Type B pancreatic cell (in vitro differentiated cells): ENCODE results near the gene RC3H2. TPM values are rescaled to one million over a fixed set of nuclear protein-coding genes. Genes with fewer than 3 reads are reported as not detected.
"Not testable (repeated sequence)": the region's sequence is repeated elsewhere in the genome, so short reads cannot be mapped to it uniquely, and the experiment has no call there.

Experiments used
- DNase-seq: peaks from one replicate; pipeline ENCODE4 v3.0.0; 2021; ENCODE audit warnings: mixed read lengths; ENCODE audit not compliant: unreplicated experiment; ENCODE audit errors: extremely low spot score
- H3K27ac Mint-ChIP-seq: 2 replicates; pipeline ENCODE4 v1.8.0; 2021; ENCODE audit warnings: mild to moderate bottlenecking, mixed read lengths
- H3K27me3 Mint-ChIP-seq: 2 replicates; pipeline ENCODE4 v1.8.0; 2021; ENCODE audit warnings: mixed read lengths
- H3K36me3 Mint-ChIP-seq: 2 replicates; pipeline ENCODE4 v1.8.0; 2021; ENCODE audit warnings: mixed read lengths
- H3K4me1 Mint-ChIP-seq: one replicate; pipeline ENCODE4 v1.8.0; 2021; ENCODE audit warnings: mixed read lengths; ENCODE audit not compliant: unreplicated experiment
- H3K4me3 Mint-ChIP-seq: 2 replicates; pipeline ENCODE4 v1.8.0; 2021; ENCODE audit warnings: mild to moderate bottlenecking, mixed read lengths
- H3K9me3 Mint-ChIP-seq: 2 replicates; pipeline ENCODE4 v1.8.0; 2021; ENCODE audit warnings: mixed read lengths
- total RNA-seq: library from RNA; stranded (reverse); gene quantifications from 2 replicates; pipeline ENCODE4 v1.2.1, GENCODE V29; 2021; ENCODE audit warnings: low replicate concordance
- TF ChIP-seq, protein P1 (sequence below): fragments of 200-600 bp; sonication (generic); conservative IDR thresholded peaks from 2 replicates; pipeline ENCODE4 v1.5.0; 2021; ENCODE audit warnings: antibody characterized with exemption, mild to moderate bottlenecking

The RC3H2 gene
- total RNA-seq, 1 donor from 2014 or later: 57.7 TPM

DNA sequence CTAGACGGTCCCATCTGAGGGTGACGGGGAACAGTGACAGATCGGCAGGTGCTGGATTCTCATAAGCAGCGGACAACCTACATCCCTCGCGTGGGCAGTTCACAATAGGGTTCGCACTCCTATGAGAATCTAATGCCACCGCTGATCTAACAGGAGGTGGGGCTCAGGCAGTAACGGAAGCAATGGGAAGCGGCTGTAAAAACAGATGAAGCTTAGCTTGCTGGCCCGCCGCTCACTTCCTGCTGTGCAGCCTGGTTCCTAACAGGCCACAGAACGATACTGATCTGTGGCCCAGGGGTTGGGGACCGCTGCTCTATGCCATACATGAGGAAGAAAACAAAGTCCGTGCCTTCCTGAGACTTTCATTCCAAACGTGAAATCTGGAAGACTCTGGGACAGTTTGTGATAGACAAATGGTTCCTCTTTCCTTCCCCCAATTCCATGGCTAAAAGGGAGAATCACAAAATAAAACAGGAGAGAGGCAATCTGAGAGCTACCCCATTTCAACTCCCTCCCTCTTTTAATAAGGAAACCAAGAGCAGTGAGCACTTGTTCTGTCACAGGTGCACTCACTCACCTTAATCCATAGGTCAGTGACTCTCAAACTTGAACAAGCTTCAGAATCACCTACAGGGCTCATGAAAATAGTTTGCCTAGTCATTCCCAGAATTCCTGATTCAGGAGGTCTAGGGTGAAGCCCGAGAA lies 88.8 kb downstream of the RC3H2 start:
- no peaks in the 10 kb centered on the region for H3K4me1 Mint-ChIP-seq
- TF ChIP-seq, protein P1, sequence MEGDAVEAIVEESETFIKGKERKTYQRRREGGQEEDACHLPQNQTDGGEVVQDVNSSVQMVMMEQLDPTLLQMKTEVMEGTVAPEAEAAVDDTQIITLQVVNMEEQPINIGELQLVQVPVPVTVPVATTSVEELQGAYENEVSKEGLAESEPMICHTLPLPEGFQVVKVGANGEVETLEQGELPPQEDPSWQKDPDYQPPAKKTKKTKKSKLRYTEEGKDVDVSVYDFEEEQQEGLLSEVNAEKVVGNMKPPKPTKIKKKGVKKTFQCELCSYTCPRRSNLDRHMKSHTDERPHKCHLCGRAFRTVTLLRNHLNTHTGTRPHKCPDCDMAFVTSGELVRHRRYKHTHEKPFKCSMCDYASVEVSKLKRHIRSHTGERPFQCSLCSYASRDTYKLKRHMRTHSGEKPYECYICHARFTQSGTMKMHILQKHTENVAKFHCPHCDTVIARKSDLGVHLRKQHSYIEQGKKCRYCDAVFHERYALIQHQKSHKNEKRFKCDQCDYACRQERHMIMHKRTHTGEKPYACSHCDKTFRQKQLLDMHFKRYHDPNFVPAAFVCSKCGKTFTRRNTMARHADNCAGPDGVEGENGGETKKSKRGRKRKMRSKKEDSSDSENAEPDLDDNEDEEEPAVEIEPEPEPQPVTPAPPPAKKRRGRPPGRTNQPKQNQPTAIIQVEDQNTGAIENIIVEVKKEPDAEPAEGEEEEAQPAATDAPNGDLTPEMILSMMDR: no peak
- H3K36me3 Mint-ChIP-seq: peaks cover 14% of the 10 kb centered on the region
- H3K27ac Mint-ChIP-seq: no peak overlapping the region
- H3K9me3 Mint-ChIP-seq: no peaks in the 10 kb centered on the region
- no peak overlapping the region for H3K4me3 Mint-ChIP-seq
- H3K27me3 Mint-ChIP-seq: no peaks in the 10 kb centered on the region
- DNase-seq: no peak

DNA sequence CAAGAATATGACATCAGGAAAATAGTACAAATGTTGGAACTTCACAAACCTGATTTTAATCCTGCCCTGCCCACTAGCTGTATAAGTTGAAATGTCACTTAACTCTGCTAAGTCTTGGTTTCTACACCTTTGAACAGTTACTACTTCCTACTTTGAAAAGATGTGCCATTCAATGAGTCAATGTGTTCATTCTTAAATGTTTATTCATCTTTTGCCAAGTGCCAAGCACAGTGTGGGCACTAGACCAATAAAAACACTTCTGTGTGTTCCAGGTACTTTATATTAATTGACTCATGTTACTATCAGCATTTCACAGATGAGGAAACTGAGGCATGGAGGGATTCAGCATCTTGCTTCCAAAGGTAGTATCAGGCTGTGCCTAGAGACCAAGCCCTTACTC lies 89.6 kb downstream of the RC3H2 start:
- Mint-ChIP-seq H3K27me3 (no peaks in the 10 kb centered on the region), H3K9me3 (no peaks in the 10 kb centered on the region), H3K27ac (no peak overlapping the region), H3K4me1 (no peaks in the 10 kb centered on the region), H3K36me3 (peaks cover 10% of the 10 kb centered on the region), H3K4me3 (no peak overlapping the region)
- no peak for DNase-seq
- TF ChIP-seq, protein P1: no peak

DNA sequence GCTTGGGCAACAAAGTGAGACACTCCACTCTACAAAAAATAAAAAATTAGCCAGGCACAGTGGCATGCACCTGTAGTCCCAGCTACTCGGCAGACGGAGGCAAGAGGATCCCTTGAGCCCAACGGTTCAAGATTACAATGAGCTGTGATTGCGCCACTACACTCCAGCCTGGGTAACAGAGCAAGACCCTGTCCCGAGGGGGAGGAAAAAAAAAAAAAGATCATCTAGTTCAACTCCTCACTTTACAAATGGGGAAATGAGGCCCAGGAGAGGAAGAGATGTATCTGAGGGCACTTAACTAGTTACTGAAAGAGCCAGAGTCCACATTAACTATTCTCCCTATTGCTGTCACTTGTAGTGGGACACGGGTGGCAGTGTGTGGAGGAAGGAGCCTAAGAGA lies 90.6 kb downstream of the RC3H2 start:
- peaks cover under 1% of the 10 kb centered on the region for H3K36me3 Mint-ChIP-seq
- no peak overlapping the region for H3K27ac Mint-ChIP-seq
- no peak overlapping the region for H3K4me3 Mint-ChIP-seq
- TF ChIP-seq, protein P1: no peak
- no peaks in the 10 kb centered on the region for H3K4me1 Mint-ChIP-seq
- no peaks in the 10 kb centered on the region for H3K27me3 Mint-ChIP-seq
- no peak for DNase-seq
- no peaks in the 10 kb centered on the region for H3K9me3 Mint-ChIP-seq

DNA sequence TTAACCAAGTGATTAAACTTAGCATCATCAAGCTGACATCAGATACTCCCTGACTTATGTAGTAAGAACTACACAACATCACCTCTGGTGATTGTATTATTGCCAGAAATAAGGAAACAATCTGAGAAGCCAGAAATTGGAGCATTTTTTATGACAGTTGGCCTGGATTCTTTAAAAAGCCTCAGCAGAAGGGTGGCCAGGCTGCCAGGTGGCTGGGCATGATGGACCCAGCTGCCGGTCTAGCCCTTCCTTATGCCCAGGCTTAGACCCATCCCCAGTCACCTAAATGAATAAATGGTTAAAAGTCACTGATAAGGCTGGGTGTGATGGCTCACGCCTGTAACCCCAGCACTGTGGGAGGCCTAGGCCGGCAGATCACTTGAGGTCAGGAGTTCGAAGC lies 92.4 kb downstream of the RC3H2 start:
- H3K9me3 Mint-ChIP-seq: no peaks in the 10 kb centered on the region
- H3K27ac Mint-ChIP-seq: no peak overlapping the region
- no peak for DNase-seq
- no peaks in the 10 kb centered on the region for H3K27me3 Mint-ChIP-seq
- TF ChIP-seq, protein P1: no peak
- no peak overlapping the region for H3K4me3 Mint-ChIP-seq
- no peaks in the 10 kb centered on the region for H3K36me3 Mint-ChIP-seq
- no peaks in the 10 kb centered on the region for H3K4me1 Mint-ChIP-seq

DNA sequence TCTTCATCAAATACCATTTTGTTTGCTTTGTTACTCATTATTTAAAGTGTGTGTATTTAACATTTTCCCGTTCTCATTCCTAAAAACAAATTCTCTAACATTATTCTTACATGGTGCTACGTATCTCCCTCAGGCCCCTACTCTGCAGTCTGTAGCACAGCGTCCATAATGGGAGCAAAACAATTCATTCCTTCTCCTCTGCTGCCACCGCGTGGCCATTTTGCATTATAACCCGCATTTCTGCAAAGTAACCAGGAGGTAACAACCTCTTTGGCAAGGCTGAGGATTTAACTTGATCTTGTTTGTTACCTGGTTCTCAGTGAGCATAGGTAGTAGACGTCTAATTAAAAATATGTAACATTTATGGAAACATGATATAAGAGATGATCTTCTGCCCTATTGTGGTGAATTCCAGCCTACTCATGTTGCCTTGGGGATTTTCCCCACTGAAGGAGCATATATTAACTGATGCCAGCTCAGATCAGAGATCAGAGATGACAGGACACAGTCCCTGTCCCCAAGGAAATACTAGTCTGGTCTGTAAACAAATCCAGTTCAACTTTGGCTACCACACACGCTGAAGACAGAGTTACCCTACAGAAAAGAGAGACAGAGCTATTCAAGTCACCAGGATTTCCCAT lies 94.7 kb downstream of the RC3H2 start:
- Mint-ChIP-seq H3K4me3 (no peak overlapping the region), H3K36me3 (no peaks in the 10 kb centered on the region), H3K4me1 (no peaks in the 10 kb centered on the region), H3K27me3 (no peaks in the 10 kb centered on the region), H3K27ac (no peak overlapping the region), H3K9me3 (no peaks in the 10 kb centered on the region)
- DNase-seq: peak; percentile 74
- TF ChIP-seq, protein P1: peak; percentile 90

DNA sequence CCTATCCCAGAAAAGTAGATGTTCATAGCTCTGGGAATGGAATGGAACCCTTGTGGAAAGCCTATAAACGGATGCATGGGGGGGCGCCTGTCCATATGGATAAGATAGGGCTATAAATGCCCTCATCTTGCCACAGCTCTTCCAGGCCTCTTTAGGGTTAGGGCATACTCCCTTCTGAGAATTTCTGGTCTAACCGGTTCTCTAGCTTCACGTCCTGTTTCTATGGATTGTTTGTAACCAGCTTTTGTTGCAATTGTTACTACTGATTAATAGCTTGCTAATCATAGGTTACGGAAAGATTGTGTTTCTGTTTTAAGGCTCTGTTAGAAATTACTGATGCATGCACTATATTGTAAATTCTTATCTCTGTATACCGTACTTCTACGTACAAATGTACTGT lies 95.9 kb downstream of the RC3H2 start:
- not testable (repeated sequence) for H3K4me1 Mint-ChIP-seq, H3K27me3 Mint-ChIP-seq, H3K36me3 Mint-ChIP-seq, DNase-seq, H3K27ac Mint-ChIP-seq, H3K9me3 Mint-ChIP-seq
- peak overlapping the region; percentile 73 for H3K4me3 Mint-ChIP-seq
